ENCODE results near the gene PUSL1. TPM values are rescaled to one million over a fixed set of nuclear protein-coding genes. Genes with fewer than 3 reads are reported as not detected.

The PUSL1 gene
- polyA plus RNA-seq, 1 donor (not counting 4 experiments of a cell fraction or from before 2014, with no cell fraction given), result 11.4 TPM

DNA sequence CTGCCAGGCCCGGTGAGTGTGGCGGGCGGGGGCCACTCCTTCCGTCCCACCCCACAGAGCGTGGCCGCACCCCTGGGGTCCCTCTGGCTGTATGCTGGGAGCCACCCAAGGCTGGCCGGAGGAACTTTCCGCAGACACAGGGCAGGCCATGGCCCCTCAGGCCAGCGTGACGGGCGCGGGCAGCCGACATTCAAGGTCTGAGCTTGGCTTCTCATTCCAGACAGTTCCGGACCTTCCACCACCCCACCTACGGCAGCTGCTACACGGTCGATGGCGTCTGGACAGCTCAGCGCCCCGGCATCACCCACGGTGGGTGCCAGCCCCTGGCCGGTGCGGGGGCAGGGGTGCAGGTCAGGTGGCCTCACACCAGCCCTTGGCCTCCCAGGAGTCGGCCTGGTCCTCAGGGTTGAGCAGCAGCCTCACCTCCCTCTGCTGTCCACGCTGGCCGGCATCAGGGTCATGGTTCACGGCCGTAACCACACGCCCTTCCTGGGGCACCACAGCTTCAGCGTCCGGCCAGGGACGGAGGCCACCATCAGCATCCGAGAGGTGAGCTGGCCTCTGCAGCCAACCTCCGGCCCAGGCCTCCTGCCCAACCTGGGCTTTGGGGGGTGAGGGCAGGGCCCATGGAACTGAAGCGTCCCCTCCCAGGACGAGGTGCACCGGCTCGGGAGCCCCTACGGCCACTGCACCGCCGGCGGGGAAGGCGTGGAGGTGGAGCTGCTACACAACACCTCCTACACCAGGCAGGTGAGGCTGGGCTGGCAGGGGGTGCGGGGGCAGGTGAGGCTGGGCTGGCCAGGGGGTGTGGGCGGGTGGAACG is 20.9 kb upstream of the PUSL1 start:
- H3K4me1 ChIP-seq (ENCODE audit: control insufficient read depth, extremely low read depth, insufficient read depth, low read length), result peaks cover 10% of the 10 kb centered on the region
- DNase-seq (ENCODE audit: low read depth, low spot score) (no peak), FAIRE-seq (no peak)
- H4K20me1 ChIP-seq (ENCODE audit: control insufficient read depth, extremely low read depth, insufficient read depth, low read length), result peaks cover 6% of the 10 kb centered on the region
- no peak overlapping the region for H3K27ac ChIP-seq (ENCODE audit: control insufficient read depth, insufficient read depth, low read length)
- peaks cover 5% of the 10 kb centered on the region for H3K27me3 ChIP-seq (ENCODE audit: control insufficient read depth, extremely low read depth, insufficient read depth, low read length)
- no peak overlapping the region for H2AFZ ChIP-seq (ENCODE audit: control insufficient read depth, low read length)
- H3K9me3 ChIP-seq (ENCODE audit: control insufficient read depth, low read depth, low read length), result no peaks in the 10 kb centered on the region
- dilution Hi-C loops (cut with MboI; ENCODE audit: extremely low pct_ligation_motif_present, low sequenced_read_pairs), result no loop called here
- H3K36me3 ChIP-seq (ENCODE audit: control insufficient read depth in 2 of 2, extremely low read depth in 1 of 2, insufficient read depth in 2 of 2, low read length in 2 of 2), result no peaks in the 10 kb centered on the region
- H3K4me2 ChIP-seq (ENCODE audit: control insufficient read depth, extremely low read depth, insufficient read depth, low read depth, low read length), result no peak overlapping the region
- no peak overlapping the region for H3K9ac ChIP-seq (ENCODE audit: control insufficient read depth, extremely low read depth, insufficient read depth, low read length)
- TF ChIP-seq, protein P1, sequence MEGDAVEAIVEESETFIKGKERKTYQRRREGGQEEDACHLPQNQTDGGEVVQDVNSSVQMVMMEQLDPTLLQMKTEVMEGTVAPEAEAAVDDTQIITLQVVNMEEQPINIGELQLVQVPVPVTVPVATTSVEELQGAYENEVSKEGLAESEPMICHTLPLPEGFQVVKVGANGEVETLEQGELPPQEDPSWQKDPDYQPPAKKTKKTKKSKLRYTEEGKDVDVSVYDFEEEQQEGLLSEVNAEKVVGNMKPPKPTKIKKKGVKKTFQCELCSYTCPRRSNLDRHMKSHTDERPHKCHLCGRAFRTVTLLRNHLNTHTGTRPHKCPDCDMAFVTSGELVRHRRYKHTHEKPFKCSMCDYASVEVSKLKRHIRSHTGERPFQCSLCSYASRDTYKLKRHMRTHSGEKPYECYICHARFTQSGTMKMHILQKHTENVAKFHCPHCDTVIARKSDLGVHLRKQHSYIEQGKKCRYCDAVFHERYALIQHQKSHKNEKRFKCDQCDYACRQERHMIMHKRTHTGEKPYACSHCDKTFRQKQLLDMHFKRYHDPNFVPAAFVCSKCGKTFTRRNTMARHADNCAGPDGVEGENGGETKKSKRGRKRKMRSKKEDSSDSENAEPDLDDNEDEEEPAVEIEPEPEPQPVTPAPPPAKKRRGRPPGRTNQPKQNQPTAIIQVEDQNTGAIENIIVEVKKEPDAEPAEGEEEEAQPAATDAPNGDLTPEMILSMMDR (optimal IDR thresholded peaks at IDR 0.05 in 1 of 3, IDR thresholded peaks at IDR 0.05 in 1 of 3, conservative IDR thresholded peaks at IDR 0.05 in 1 of 3; ENCODE audit: extremely low read depth in 1 of 3, insufficient read depth in 2 of 3, low read length in 3 of 3), result no peak
- TF ChIP-seq EZH2 (IDR thresholded peaks at IDR 0.05; ENCODE audit: low read length), result no peak
- no peaks in the 10 kb centered on the region for H3K9me1 ChIP-seq (ENCODE audit: control insufficient read depth, extremely low read depth, insufficient read depth, low read length)
- no peaks in the 10 kb centered on the region for H3K79me2 ChIP-seq (ENCODE audit: control insufficient read depth, insufficient read depth, low read length)
- H3K4me3 ChIP-seq (ENCODE audit: control insufficient read depth in 2 of 3, extremely low read depth in 1 of 3, insufficient read depth in 2 of 3, low read depth in 1 of 3, low read length in 3 of 3), result no peak overlapping the region

DNA sequence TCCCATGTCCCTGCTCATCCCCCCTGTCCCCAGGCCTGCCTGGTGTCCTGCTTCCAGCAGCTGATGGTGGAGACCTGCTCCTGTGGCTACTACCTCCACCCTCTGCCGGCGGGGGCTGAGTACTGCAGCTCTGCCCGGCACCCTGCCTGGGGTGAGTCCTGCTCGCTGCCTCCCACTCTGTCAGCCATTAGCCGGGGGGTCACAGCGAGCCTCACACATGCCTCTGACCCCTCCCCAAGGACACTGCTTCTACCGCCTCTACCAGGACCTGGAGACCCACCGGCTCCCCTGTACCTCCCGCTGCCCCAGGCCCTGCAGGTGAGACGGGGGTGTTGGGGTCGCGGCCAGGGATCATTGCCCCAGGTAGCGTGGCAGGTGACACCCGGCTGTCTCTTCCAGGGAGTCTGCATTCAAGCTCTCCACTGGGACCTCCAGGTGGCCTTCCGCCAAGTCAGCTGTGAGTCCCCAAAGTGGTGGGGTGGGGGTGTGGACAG is 18.1 kb upstream of the PUSL1 start:
- dilution Hi-C loops (cut with MboI; ENCODE audit: extremely low pct_ligation_motif_present, low sequenced_read_pairs), result no loop called here
- TF ChIP-seq, protein P1 (optimal IDR thresholded peaks at IDR 0.05 in 1 of 3, IDR thresholded peaks at IDR 0.05 in 1 of 3, conservative IDR thresholded peaks at IDR 0.05 in 1 of 3; ENCODE audit: extremely low read depth in 1 of 3, insufficient read depth in 2 of 3, low read length in 3 of 3), result peak; percentile 55 to 93 (median 85)
- TF ChIP-seq EZH2 (IDR thresholded peaks at IDR 0.05; ENCODE audit: low read length), result no peak
- FAIRE-seq (peak; percentile 41), DNase-seq (ENCODE audit: low read depth, low spot score) (no peak)
- H3K9ac ChIP-seq (ENCODE audit: control insufficient read depth, extremely low read depth, insufficient read depth, low read length), result no peak overlapping the region
- H4K20me1 ChIP-seq (ENCODE audit: control insufficient read depth, extremely low read depth, insufficient read depth, low read length), result peaks cover 6% of the 10 kb centered on the region
- H2AFZ ChIP-seq (ENCODE audit: control insufficient read depth, low read length), result no peak overlapping the region
- no peak overlapping the region for H3K4me3 ChIP-seq (ENCODE audit: control insufficient read depth in 2 of 3, extremely low read depth in 1 of 3, insufficient read depth in 2 of 3, low read depth in 1 of 3, low read length in 3 of 3)
- peaks cover 9% of the 10 kb centered on the region for H3K4me1 ChIP-seq (ENCODE audit: control insufficient read depth, extremely low read depth, insufficient read depth, low read length)
- no peaks in the 10 kb centered on the region for H3K9me1 ChIP-seq (ENCODE audit: control insufficient read depth, extremely low read depth, insufficient read depth, low read length)
- no peak overlapping the region for H3K27ac ChIP-seq (ENCODE audit: control insufficient read depth, insufficient read depth, low read length)
- peaks cover 5% of the 10 kb centered on the region for H3K27me3 ChIP-seq (ENCODE audit: control insufficient read depth, extremely low read depth, insufficient read depth, low read length)
- H3K4me2 ChIP-seq (ENCODE audit: control insufficient read depth, extremely low read depth, insufficient read depth, low read depth, low read length), result no peak overlapping the region
- no peaks in the 10 kb centered on the region for H3K9me3 ChIP-seq (ENCODE audit: control insufficient read depth, low read depth, low read length)
- no peaks in the 10 kb centered on the region for H3K36me3 ChIP-seq (ENCODE audit: control insufficient read depth in 2 of 2, extremely low read depth in 1 of 2, insufficient read depth in 2 of 2, low read length in 2 of 2)
- H3K79me2 ChIP-seq (ENCODE audit: control insufficient read depth, insufficient read depth, low read length), result no peaks in the 10 kb centered on the region

Data from keratinocyte (primary cell).